ENCODE data around the gene CDK18.
"Not testable (repeated sequence)": the region's sequence is repeated elsewhere in the genome, so short reads cannot be mapped to it uniquely, and the experiment has no call there.

CDK18 gene

GRCh38 chr1:205481218-205481617 lies 23.3 kb upstream of the CDK18 start:
- no peak for DNase-seq (ENCODE audit: low spot score)

GRCh38 chr1:205481629-205482151 lies 22.8 kb upstream of the CDK18 start:
- no peak for DNase-seq (ENCODE audit: low spot score)

- not testable (repeated sequence) for DNase-seq (ENCODE audit: low spot score)
Measured at GRCh38 chr1:205482587-205482986, 21.9 kb upstream of the CDK18 start.

GRCh38 chr1:205483372-205483771 lies 21.1 kb upstream of the CDK18 start:
- DNase-seq (ENCODE audit: low spot score): no peak

- peak; percentile 73 for DNase-seq (ENCODE audit: low spot score)
Measured at GRCh38 chr1:205484985-205485967, 19.2 kb upstream of the CDK18 start.

GRCh38 chr1:205486258-205486657 lies 18.2 kb upstream of the CDK18 start:
- no peak for DNase-seq (ENCODE audit: low spot score)

- peak; percentile 74 for DNase-seq (ENCODE audit: low spot score)
Measured at GRCh38 chr1:205488074-205488723, 16.3 kb upstream of the CDK18 start.

- no peak for DNase-seq (ENCODE audit: low spot score)
Measured at GRCh38 chr1:205491794-205492193, 12.7 kb upstream of the CDK18 start.

GRCh38 chr1:205492201-205492667 lies 12.2 kb upstream of the CDK18 start:
- DNase-seq (ENCODE audit: low spot score): no peak

GRCh38 chr1:205492774-205493173 lies 11.7 kb upstream of the CDK18 start:
- DNase-seq (ENCODE audit: low spot score): no peak

GRCh38 chr1:205493241-205494085 lies 11.0 kb upstream of the CDK18 start:
- no peak for DNase-seq (ENCODE audit: low spot score)

GRCh38 chr1:205494115-205494514 lies 10.4 kb upstream of the CDK18 start:
- no peak for DNase-seq (ENCODE audit: low spot score)

GRCh38 chr1:205495237-205495823 lies 9.1 kb upstream of the CDK18 start:
- DNase-seq (ENCODE audit: low spot score): no peak

- no peak for DNase-seq (ENCODE audit: low spot score)
Measured at GRCh38 chr1:205496661-205497060, 7.8 kb upstream of the CDK18 start.

- no peak for DNase-seq (ENCODE audit: low spot score)
Measured at GRCh38 chr1:205497351-205497750, 7.1 kb upstream of the CDK18 start.

- no peak for DNase-seq (ENCODE audit: low spot score)
Measured at GRCh38 chr1:205499789-205500188, 4.7 kb upstream of the CDK18 start.

GRCh38 chr1:205500240-205501233 lies 3.9 kb upstream of the CDK18 start:
- peak; percentile 13 for DNase-seq (ENCODE audit: low spot score)

- no peak for DNase-seq (ENCODE audit: low spot score)
Measured at GRCh38 chr1:205502111-205502810, 2.2 kb upstream of the CDK18 start.

- DNase-seq (ENCODE audit: low spot score): no peak
Measured at GRCh38 chr1:205502992-205503391, 1.5 kb upstream of the CDK18 start.

All from RKO (cell line).